KOPT-K1 (cell line): Measurements from ENCODE around the gene CHST11.
"Not testable (repeated sequence)": the region's sequence is repeated elsewhere in the genome, so short reads cannot be mapped to it uniquely, and the experiment has no call there.

Experiments
- H3K27ac ChIP-seq: fragments of 200-600 bp; sonication (generic); 2 replicates; pipeline ENCODE4 v1.5.1; 2016; ENCODE audit warnings: antibody characterized with exemption, mild to moderate bottlenecking, low read depth, low read length; ENCODE audit not compliant: poor library complexity, severe bottlenecking
- H3K36me3 ChIP-seq: fragments of 200-600 bp; sonication (generic); 2 replicates; pipeline ENCODE4 v1.5.1; 2017; ENCODE audit warnings: antibody characterized with exemption, mild to moderate bottlenecking, low read length, moderate library complexity; ENCODE audit not compliant: insufficient read depth
- H3K9me3 ChIP-seq: fragments of 200-600 bp; sonication (generic); 2 replicates; pipeline ENCODE4 v1.5.1; 2017; ENCODE audit warnings: antibody characterized with exemption, low read length, mild to moderate bottlenecking; ENCODE audit not compliant: insufficient read depth, poor library complexity, severe bottlenecking

The CHST11 gene

DNA sequence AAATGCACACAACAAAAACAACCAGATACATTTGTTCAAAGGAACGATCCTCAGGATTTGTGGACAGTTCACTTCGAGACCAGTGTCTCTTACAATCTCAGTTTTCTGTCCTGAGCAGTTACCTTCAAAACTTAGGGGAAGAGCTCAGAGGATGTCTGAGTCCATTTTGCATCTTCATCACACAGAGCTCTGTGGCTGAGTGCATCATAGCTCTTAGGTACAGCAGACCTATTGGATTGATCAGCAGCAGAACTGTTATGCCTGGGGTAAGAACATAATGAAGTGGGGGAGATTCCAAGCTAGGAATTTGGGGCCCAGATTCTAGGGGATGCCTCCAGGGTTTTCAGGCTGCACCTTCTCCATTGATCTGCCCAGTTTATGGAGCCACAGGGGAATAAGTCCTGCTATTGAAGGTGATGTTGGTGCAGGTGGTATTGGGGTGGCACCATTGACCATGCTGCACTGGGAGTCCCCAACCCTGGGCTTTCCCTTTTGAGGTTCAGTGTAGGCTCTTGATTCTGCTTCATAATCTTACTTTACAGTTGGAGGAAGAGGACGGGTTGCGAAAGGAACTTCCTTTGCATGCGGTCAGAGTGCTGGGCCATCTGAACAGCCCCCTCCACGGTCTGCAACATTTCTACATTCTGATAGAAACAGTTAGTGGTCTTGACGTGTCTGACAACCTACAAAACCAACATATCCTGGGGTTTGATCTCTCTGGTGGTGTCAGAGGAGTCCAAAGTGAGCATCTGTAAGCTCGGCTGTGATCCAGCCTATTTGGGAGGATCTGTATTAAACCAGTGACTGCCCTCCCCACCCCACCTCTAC, 112.8 kb downstream of the CHST11 start:
- Histone ChIP-seq H3K9me3 (peaks cover 5% of the 10 kb centered on the region), H3K27ac (peak overlapping the region; percentile 95), H3K36me3 (peaks cover 14% of the 10 kb centered on the region)

DNA sequence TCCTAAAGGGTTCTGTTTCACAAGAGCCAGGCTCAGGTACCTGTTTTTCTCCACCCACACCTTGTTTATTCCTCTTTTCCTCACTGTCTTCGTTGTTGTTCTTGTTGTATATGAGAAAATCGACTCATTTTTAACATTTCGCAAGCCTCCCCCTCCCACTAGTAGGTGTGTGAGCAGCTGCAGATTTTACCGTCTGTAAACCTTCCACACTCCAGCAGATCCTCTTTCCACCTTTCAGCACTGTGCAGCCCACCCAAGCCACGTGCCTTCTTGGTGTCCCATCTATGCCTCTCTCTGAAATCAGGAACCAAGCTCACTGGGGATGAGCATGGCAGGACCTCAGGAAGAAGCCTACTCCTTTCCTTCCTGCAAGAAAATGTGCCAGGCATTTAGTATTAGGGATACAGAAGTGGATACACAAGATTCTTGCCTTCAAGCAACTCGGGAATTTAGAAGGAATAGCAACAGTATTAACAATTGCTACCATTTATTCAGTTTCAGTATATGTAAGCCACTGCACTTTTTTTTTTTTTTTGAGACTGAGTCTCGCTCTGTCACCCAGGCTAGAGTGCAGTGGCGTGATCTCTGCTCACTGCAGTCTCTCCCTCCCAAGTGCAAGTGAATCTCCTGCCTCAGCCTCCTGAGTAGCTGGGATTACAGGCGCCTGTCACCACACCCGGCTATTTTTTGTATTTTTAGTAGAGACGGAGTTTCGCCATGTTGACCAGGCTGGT, 113.6 kb downstream of the CHST11 start:
- H3K9me3 ChIP-seq: no peaks in the 10 kb centered on the region
- H3K36me3 ChIP-seq: peaks cover 11% of the 10 kb centered on the region; the same call in 1 of the 2 replicates
- H3K27ac ChIP-seq: peak overlapping the region; percentile 95

DNA sequence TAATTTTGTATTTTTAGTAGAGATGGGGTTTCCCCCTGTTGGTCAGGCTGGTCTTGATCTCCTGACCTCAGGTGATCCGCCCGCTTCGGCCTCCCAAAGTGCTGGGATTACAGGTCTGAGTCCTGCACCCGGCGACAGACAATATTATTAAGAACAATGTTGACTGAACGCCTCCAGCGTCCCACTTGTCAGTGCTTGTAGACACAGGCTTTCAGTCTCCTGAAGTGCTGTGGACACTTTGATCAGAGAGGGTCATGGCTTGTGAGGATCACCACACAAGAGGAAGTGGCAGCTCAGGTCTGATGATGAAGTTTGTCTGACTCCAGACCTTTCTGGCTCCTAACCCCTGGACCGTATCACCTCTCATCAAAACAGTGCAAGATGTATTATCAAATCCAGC, 114.6 kb downstream of the CHST11 start:
- Histone ChIP-seq H3K9me3 (no peaks in the 10 kb centered on the region), H3K27ac (peak overlapping the region; percentile 95), H3K36me3 (peaks cover 21% of the 10 kb centered on the region)

- not testable (repeated sequence) for H3K9me3 ChIP-seq, H3K27ac ChIP-seq
- H3K36me3 ChIP-seq: peaks cover 34% of the 10 kb centered on the region
These were observed 117.6 kb downstream of the CHST11 start for GRCh38 chr12:104574353-104574752.

DNA sequence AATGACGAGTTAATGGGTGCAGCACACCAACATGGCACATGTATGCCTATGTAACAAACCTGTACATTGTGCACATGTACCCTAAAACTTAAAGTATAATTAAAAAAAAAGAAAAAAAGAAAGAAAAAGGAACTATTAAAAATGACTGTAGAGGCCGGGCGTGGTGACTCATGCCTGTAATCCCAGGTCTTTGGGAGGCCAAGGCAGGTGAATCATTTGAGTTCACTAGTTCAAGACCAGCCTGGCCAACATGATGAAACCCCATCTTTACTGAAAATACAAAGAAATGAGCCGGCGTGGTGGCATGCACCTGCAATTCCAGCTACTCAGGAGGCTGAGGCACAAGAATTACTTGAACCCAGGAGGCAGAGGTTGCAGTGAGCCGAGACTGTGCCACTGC, 118.0 kb downstream of the CHST11 start:
- H3K9me3 ChIP-seq: not testable (repeated sequence)
- peak overlapping the region; percentile 46 for H3K27ac ChIP-seq
- peaks cover 34% of the 10 kb centered on the region for H3K36me3 ChIP-seq

DNA sequence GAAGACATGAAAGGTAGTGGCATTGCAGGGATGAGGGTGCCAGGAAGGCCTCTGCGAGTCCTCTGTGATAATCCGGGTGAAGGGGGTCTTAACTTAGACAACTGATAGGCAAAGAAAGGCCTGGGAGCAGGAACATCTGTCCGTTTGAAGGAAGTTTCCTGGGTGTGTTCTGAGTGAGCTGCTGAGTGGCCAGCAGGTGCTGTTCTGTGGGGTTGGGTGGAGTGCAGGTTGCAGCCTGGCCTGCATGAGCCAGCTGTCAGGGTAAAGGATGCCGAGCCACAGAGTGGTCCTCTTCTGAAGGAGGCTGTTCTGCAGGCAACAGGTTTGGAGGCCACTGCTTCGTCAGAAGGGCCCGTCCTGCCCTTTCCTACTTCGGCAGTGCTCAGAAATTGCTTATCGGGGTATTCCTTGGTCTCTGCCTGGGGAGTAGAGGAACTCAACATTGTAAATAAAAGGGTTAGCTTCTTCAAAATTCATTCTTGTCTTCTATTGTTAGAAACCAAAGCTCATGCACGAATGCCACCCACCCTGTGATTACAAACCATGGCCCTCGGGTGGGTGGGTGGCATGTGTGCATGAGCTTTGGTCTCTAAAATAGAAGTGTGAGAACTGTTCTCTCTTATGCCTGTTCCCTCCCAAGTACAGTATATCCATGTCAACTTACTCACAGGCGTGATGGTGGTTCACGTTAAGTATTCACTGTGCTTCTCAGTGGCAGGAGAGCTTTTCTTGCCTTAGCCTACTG, 118.9 kb downstream of the CHST11 start:
- Histone ChIP-seq H3K27ac (peak overlapping the region; percentile 46), H3K36me3 (peaks cover 34% of the 10 kb centered on the region), H3K9me3 (no peaks in the 10 kb centered on the region)

GRCh38 chr12:104576187-104576778, 119.5 kb downstream of the CHST11 start:
- H3K9me3 ChIP-seq: no peaks in the 10 kb centered on the region
- H3K36me3 ChIP-seq: peaks cover 32% of the 10 kb centered on the region
- peak overlapping the region; percentile 46 for H3K27ac ChIP-seq

DNA sequence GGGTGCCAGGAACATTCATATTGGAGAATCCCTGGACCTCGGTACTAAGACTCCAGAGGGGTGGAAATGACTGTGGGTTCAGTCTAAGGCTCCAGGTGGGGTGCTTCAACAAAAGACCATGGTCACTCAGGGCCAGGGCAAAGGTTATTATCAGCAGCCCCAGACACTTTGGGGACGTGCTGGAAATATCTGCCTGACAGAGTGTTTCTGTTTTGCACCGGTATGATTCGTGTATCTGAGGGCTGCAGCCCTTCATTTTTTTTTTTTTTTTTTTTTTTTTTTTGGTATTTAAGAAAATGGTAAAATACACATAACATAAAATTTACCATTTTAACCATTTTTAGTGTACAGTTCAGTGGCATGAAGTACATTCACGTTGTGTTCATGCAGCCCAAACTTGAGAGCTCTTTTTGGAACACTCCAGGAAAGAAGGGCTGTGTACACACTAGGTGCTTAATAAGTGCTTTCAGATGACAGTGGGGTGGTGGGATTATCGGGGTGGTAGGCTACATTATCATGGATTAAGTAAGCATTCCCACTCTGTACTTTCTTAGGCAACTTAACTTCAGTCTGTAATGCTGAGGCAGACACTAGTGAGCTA, 120.3 kb downstream of the CHST11 start:
- Histone ChIP-seq H3K27ac (peak overlapping the region; percentile 46), H3K36me3 (peaks cover 28% of the 10 kb centered on the region), H3K9me3 (no peaks in the 10 kb centered on the region)

GRCh38 chr12:104577581-104577981, 120.8 kb downstream of the CHST11 start:
- H3K27ac ChIP-seq: peak overlapping the region; percentile 45
- H3K9me3 ChIP-seq: no peaks in the 10 kb centered on the region
- H3K36me3 ChIP-seq: peaks cover 28% of the 10 kb centered on the region

GRCh38 chr12:104578453-104578852, 121.7 kb downstream of the CHST11 start:
- H3K36me3 ChIP-seq: peaks cover 28% of the 10 kb centered on the region
- H3K27ac ChIP-seq: peak overlapping the region; percentile 45
- no peaks in the 10 kb centered on the region for H3K9me3 ChIP-seq

DNA sequence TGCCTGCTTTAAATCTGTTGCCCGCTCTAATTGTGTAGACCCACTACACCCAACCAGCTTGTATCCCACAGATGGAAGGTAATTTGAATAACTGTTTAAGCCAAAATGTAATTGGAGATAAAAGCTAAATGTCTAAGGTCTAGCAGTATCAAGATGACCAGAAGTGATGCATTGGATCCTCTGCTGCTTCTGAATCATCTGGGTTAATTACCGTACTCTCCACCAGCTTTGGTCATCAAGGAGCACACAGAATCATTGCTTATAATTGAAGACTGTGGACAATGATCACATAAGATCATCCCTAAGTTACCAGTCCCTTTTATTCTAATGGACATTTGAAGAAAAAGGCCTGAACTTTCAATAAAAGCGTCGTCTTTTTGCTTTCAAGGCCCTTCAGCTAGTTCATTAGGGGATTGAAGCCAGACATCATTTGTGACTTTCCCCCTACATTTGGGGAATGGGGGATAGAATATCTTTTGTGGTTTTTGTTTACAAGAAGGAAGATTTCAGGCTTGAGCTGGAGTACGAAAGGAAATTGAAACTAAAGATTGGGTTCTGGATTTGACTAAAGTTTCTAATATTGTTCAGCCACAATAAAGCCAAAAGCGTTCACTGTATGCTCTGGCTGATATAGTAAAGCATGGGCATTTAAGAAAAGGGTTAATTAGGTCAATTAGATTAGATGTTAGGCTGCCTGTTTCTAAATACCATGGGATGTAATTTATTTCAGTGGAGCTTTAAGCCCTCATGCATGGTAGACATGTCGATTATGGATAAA, 123.2 kb downstream of the CHST11 start:
- H3K27ac ChIP-seq: peak overlapping the region; percentile 45
- no peaks in the 10 kb centered on the region for H3K9me3 ChIP-seq
- H3K36me3 ChIP-seq: peaks cover 34% of the 10 kb centered on the region

DNA sequence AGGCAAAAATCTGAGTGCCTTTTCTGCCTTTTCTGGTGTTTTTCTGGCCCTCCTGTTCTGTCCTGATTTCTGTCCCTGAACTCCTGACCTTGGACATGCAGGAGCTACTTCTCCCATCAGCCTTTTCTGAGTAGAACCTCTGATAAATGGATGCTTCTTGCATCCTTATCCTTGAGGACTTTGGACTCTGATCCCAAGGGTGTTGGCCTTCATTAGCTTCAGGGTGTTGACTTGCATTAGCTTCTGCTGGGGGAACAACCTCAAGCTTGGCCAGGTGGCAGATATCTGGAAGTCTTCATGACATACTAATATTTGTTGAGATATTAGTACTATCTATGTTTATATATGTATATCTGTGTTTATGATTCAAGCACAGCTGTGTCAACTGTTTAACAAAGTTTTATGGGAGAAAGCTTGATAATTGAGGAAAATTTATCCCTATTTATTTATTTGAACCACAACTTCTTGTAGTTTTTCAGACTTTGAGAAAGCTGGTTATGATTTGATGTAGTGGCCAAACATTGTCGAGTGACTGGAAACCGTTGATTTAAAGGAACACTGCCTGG, 124.3 kb downstream of the CHST11 start:
- Histone ChIP-seq H3K9me3 (no peaks in the 10 kb centered on the region), H3K36me3 (peaks cover 36% of the 10 kb centered on the region), H3K27ac (peak overlapping the region; percentile 45)

- peak overlapping the region; percentile 42 for H3K27ac ChIP-seq
- H3K9me3 ChIP-seq: no peaks in the 10 kb centered on the region
- peaks cover 35% of the 10 kb centered on the region for H3K36me3 ChIP-seq
These were observed 126.0 kb downstream of the CHST11 start for GRCh38 chr12:104582739-104583138.

DNA sequence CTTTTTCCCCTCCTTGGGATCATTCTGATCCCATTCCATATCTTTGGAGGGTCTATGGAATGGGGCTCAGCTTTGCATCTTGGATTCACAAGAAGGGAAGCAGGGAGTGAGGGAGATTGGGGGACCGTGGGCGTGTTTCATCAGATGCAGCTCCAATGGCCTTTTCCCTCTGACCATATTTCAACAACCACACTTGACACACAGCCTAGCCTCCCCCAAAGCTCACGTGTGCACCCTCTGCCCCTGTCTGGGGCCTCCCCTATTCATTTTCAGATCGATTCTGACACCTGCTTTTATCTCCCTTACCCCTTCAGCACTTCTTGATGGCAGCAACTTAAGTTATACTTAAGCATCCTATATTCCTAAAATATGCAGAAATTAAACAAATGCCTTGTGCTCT, 126.6 kb downstream of the CHST11 start:
- H3K9me3 ChIP-seq: no peaks in the 10 kb centered on the region
- H3K27ac ChIP-seq: peak overlapping the region; percentile 42

More for the DNA sequence above, 126.6 kb downstream of the CHST11 start:
- peaks cover 34% of the 10 kb centered on the region for H3K36me3 ChIP-seq
